OCI-M2 (cell line): ENCODE data around the gene CHD9.
"Not testable (repeated sequence)": the region's sequence is repeated elsewhere in the genome, so short reads cannot be mapped to it uniquely, and the experiment has no call there.

ENCODE experiments used
- DNase-seq: peaks from one replicate; lab custom pipeline; 2025; ENCODE audit not compliant: unreplicated experiment; lab: John Stamatoyannopoulos, UW

The CHD9 gene

DNA sequence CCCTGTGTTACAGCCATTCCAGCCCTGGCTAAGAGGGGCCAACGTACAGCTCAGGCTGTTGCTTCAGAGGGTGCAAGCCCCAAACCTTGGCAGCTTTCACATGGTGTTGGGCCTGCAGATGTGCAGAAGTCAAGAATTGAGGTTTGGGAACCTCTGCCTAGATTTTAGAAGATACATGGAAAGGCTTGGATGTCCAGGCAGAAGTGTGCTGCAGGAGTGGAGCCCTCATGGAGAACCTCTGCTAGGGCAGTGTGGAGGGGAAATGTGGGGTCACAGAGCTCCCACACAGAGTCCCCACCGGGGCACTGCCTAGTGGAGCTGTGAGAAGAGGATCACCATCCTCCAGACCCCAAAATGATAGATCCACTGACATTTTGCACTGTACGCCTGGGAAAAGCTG, 130.9 kb downstream of the CHD9 start:
- not testable (repeated sequence) for DNase-seq

DNA sequence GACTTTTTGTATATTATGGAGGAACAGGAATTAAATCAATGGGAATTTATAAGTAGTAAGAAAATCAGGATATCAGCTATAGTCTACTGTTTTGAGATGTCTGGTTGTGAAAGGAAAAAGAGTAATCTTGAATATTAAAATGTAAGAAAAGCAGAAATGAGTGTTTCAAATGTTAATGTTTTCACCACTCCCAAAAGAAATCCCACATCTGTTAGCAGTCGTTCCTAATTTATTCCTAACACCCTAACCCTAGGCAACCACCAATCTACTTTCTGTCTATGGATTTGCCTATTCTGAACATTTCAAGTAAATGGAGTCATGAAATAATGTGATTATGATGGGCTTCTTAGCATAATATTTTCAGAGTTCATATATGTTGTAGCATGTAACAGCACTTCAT, 133.0 kb downstream of the CHD9 start:
- no peak for DNase-seq

DNA sequence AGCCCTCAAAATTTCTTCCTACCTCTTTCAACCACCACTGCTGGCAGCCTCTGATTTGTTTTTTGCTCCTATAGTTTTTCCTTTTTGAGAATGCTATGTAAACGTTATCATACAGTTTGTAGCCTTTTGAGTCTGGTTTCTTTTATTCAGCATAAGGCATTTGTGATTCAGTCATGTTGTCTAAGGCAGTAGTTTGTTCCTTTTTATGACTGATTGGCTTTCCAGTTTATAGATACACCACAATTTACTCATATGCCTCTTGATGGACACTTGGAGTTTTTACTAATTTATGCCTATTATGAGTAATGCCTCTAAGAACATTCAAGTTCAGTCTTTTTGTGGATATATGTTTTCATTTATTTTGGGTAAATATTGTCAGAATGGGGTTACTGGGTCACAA, 136.6 kb downstream of the CHD9 start:
- no peak for DNase-seq

DNA sequence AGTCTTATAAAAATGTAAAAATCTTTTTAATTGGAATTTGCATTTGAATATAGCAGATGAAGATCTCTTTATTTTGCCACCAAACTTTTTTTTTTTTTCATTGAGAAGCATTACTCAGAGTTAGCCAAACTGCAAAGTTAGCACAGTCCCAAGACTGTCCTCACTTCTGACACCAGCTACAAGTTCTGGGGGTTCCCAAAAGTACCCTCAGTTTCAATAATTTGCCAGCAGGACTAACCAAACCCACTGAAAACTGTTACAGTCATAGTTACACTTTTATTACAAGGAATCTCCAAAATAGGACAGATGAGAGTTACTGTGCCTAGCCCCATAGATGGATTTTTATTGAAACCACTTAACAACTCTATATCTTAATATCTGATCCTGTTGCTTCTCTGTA, 144.1 kb downstream of the CHD9 start:
- DNase-seq: no peak

DNA sequence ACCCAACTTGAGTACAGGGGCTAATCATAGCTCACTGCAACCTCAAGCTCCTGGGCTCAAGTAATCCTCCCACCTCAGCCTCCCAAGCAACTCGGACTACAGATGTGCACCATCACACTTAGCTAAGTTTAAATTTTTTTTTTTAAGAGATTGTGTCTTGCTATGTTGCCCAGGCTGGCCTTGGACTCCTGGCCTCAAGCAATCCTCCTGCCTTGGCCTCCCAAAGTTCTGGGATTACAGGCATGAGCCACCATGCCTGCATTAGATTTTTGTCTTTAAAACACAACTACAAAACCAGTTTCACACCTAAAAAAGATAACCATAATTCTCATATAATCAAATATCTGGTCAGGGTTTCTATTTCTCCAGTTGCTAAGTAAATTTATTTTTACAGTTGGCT, 147.1 kb downstream of the CHD9 start:
- DNase-seq: no peak

DNA sequence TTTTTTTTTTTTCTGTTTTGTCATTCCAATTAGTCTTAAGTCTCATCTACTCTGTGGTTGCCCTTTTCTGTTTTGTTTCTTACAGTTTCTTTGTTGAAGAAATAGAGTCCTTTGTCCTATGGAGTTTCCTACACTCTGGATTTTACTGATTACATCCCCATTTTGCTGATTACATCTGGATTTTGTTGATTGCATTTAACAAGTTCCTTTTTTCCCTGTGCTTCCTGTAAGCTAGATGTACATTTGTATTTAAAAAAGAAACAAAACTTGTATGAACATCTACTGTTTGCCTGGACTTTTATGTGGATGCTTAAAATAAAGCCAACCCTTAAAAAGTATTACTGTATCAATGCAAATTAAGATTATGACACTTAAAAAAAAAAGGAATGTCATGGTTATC, 147.6 kb downstream of the CHD9 start:
- no peak for DNase-seq

DNA sequence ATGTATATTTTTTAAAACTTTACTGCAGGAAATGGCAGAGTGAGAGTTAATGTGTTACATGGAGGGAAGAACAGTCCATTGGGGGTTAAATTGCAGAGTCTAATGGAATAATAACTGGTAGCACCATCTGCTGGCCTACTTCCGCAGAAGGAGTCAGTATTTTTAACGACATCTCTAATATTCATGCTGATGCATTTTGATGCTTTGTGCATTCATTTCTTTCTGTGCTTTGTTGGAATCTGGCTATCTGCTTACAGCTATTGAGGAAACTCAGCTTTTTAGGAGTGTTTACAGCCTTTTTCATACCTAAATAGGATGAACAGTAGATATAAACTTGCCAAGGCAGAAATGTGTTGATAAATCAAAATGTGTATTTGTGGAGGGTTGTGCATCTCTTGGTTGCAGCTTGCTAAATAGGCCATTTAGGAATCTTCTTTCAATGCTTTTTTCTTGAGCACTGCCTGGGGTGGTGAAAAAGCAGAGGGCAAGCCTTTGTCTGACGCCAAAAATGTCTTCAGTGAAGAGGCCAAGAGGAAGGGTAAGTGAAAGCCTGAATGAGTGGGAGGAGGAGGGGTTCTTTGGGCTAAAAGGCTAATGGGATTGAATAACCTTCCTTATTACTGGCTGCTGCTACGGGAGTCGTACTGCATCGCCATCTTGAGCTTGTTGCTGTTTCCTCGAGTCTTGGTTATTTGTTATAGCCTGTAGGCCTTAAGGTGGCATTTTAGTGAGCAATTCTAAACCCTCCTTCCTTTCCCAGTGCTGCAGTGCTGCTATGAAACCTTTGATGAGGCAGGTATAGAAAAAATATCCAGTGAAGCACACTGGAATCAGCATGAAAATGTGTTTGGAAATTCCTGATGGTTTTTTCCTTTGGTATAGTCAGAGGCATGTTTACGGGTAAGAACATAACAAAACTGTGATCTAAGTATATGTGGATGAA, 153.3 kb downstream of the CHD9 start:
- DNase-seq: peak; percentile 64

DNA sequence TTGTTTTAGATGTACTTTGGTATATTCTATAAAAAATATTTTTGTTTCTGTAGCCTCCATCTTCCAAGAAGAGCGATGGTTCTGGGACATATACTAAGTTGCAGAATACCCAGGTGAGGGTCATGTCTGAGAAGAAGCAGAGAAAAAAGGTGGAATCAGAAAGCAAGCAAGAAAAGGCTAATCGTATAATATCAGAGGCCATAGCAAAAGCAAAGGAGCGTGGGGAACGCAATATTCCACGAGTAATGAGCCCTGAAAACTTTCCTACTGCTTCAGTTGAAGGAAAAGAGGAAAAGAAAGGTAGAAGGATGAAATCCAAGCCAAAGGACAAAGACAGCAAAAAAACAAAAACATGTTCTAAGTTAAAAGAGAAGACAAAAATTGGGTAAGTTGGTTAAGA, 154.6 kb downstream of the CHD9 start:
- no peak for DNase-seq

DNA sequence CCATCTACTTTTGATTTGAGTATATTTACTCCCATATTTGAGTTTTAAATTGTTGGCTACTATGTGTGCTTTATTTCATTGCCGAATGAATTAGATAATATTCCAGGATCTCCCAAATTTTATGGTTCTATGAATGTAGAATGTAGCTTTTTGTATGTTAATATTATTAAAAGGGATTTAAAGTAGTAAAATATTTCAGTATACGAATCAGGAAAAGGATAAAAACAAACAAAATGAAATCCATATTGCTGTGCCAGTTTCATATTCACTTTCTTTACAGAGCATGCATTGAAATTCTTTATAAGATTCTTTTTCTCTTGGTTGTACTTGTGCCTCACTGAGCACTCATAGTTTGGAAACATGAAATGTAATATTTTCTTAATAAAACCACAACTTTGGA, 155.1 kb downstream of the CHD9 start:
- DNase-seq: no peak

DNA sequence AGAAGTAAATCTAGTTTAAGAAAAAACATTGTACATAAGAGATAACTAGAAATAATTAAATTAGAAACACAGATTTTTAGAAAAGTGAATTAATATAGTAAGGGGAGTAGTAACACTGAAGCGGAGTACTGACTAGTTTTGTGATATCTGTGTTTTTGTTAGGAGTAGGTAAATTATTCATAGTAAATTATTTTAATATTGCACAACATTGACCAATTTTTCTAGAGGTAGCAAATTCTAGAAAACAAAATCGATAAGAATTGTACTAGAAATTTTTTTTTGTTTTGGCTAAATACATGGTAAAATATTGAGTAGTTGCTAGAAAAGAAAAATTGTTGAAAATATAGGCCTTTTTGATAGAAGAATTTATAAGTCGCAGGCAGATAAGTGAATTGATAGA, 156.5 kb downstream of the CHD9 start:
- DNase-seq: no peak

DNA sequence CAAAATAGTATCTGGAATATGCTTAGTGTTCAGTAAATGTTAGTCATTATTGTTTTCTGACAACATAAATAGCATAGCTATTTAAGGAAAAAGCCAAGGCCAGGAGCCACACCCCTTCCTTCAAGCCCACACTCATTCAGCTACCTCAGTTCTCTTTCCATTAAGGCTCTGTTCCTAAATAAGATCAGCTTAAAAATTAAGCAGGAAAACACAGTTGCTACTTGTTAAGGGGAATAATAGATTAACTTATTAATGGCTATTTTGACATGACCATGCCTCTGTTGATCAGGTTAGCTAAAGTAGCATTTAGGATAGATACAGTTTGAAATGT, 158.1 kb downstream of the CHD9 start:
- no peak for DNase-seq

DNA sequence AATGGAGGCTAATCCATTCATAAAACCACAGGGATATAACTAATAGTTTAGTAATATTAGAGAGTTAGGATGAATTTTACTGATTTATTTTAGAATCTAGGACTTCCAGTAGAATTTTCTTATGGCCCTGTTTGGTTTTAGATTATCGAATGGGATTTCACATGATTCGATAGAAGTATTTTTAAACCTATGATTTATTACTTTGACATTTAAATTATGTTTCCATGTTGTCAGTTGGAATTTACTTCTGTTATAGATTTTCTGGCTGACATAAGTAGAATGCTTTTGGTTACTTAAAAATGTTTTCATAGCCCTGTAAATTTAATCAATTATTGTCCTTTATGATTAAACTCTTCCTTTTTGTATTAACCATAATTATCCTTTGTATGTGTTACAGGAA, 158.8 kb downstream of the CHD9 start:
- DNase-seq: no peak

DNA sequence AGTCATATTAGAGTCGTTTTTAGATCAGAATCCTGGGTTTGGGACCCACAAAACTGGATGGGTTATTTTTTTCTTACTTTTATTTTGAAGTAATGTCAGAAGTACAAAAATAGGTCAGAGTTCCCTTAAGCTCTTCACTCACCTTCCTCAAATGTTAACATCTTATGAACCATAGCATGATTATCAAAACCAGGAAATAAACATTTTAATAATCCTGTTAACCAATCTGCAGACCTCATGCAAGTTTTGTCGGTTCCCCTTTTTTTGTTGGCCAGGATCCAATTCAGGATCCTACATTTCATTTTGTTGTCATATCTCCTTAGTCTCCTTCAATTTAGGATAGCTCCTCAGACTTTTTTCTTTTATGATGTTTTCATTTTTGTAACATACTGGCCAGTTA, 162.0 kb downstream of the CHD9 start:
- no peak for DNase-seq

DNA sequence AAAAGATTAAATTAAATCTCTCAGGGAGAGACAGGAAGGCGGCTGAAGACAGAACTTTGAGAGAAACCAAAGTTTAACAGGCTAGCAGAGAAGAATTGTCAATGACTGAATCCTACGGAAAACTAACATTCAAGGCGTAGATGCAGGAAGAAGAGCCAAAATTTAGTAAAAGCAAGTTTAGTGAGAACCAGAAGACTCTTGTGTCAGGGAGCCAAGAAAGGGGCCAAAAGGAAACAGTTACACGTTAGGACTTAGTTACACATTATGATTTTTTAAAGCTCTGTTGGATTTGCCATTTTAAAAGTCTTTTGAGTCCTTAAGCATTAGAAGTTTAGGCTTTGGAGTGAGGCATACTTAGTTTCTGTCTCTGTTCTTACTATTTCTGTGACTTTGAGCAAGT, 164.6 kb downstream of the CHD9 start:
- no peak for DNase-seq

DNA sequence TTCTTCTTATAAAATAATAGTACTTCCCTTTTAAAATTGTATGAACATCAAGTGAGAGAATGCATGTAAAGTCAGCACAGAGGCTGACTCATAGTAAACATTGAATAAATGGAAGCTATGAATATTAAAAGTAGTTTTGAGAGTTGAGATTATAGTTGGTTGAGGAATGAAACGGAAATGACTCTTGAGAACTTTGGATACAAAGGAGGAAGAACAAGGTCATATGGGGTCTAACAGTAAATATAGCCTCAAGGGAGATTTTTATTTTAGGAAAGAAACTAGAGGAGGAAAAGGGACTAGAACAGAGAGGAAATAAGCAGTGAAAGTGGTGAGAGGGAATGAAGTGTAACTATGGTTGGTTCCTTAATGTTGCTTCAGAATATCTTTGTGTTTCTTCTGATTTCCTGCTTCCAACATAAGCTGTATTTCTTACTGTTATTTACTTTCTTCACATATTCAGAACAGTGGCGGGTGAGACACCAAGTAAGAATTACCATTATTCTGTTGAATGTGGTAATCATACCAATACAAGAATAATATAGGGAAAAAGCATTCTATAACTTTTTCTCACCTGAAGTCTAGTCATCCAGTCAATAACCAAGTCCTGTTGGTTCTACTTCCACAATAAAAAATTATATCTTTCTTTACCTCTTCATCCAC, 165.1 kb downstream of the CHD9 start:
- no peak for DNase-seq

DNA sequence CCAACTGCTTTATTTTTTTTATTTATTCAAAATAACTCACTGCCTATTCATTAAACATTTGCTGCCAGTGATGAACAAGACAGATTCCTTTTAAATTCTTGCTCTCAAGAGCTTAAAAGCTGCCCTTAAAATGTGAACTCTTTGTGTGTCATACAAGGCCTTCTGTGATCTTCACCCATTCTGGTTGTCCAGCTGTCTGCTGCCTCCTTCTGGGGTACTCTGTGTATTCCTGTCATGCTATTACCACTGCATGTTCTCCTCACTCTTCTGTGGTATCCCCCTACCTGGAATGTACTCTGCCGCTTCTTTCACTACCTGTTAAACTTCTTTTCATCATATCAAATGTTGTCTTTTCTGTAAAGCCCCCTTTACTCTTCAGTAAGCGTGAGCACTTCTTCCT, 165.8 kb downstream of the CHD9 start:
- no peak for DNase-seq

DNA sequence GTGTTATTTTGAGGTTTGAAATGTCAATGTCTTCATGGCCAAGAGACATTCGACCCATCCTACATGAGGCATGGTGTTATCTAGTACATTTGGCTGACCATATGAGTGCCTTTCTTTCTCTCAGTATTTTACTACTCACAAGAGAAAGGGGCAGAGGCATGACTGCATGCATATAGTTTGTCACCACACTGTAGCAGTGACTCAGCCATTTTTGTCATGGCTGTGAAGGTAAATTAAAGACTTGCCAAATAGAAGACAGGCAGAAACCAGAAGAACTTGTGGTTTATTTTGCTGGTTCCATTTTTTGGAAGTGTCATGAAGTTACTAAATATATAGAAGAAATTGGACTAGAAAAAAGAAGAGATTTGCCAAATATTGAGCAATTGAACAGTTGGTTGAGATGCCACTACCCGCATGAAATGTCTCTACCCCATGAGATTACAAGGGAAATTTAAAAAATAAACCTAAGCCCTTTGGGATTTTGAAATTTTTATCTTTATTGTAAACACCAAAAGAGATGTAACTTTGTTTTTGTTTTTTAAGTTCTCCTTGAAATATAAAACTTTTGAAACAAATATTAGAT, 170.3 kb downstream of the CHD9 start:
- DNase-seq: no peak

DNA sequence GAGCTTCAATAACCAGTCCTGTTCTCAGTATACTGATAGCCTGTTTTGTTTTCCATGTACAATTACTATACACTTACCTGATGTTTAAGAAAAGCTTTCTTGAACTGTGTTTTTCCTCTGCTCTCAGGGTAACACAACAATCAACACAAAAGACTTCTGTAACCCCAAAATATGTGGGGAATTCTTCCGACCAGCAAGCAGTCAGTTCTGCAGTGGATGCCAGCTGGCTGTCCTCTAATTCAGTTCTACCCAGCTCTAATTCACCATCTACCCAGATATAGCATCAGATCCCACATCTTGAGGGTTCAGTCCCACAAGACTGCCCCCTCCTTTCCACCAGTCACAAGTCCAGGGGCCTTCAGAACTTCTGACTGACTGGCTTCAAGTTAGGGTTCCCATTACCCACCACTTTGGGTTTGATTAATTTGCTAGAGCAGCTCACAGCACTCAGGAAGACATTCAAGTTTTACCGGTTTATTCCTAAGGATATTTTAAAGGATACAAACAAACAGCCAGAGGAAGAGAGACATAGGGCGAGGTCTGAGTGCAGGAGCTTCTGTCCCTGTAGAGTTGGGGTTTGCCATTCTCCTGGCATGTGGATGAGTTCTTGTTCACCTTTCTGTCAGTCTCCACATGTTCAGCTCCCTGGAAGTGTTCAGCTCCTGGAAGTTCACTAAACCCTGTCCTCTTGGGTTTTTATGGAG, 178.2 kb downstream of the CHD9 start:
- DNase-seq: no peak

DNA sequence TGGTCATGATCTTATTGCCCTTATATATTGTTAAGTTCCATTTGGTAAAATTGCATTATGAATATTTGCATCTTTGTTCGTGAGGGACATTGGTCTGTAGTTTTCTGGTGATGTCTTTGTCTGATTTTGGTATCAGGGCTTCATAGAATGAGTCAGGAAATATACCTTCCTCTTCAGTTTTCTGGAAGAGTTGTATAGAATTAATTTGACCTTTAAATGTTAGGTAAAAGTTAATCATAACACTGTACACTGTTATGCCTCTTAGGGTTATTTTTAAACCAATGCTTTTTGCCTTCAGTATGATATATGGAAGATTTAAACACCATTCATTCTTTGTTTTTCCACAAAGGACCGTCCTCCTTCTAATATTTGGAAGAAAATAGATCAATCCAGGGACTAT, 180.0 kb downstream of the CHD9 start:
- DNase-seq: no peak

DNA sequence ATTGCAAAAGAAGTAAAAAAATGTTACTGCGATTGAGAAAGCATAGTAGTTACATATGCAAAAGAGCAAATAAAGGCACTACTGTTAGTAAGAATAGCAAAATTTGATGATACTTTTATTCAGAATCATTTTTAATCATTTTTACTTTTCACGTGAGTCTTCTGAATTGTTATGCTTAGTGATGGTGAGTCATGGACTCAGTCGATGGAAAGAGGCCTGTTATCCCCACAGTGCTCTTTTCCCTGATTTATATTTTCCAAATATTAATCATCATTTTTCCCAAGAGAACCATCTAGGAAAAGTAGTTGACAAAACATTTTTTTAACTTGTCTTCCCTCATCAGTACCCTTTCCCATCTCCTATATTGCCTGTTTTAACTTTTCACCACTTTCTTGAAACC, 181.1 kb downstream of the CHD9 start:
- DNase-seq: no peak

DNA sequence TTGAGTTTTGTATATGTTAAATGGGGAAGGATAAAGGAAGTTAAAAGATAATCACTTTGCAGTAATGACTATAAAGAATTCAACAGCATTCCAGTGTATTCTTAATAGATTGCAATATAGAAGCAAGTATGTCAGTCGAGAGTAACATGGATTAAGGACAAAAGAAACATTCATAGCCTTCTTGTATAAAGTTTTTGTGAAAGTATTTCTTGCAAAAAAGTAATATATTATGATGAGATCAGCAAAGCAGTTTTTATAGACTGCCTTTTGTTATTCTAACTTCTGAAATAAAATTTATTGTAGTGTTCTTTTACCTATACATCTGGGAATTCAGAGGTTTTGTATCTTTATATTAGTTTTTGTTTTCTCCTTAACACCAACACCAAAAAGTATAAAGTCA, 194.5 kb downstream of the CHD9 start:
- no peak for DNase-seq

DNA sequence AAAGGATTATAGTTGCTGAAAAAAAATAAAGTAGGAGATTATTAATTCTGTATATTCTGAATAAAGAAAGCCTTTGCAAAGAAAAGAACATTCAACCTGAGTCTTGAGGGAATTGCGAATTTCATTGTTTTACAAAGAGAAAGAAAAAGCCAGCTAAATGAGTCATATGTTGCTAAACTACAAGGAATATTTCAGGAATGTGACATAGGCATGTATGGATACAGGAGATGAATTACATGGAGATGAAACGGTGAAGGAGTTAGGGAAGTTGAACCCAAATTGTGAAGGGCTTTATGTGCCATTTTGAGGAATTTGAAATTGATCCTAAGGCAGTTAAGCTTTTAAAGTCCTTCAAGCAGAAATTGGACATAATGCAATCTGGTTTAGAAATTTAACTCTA, 202.2 kb downstream of the CHD9 start:
- no peak for DNase-seq
